Chondrocyte (in vitro differentiated cells): ENCODE data around the gene RNF32. TPM values are rescaled to one million over a fixed set of nuclear protein-coding genes. Genes with fewer than 3 reads are reported as not detected.

Source experiments
- DNase-seq: peaks from one replicate; pipeline ENCODE4 v3.0.0; 2021; ENCODE audit warnings: mixed read lengths, low spot score
- H3K27ac Mint-ChIP-seq: one replicate; pipeline ENCODE4 v1.8.0; 2021; ENCODE audit warnings: mild to moderate bottlenecking, moderate library complexity, mixed read lengths; ENCODE audit not compliant: unreplicated experiment
- H3K27me3 Mint-ChIP-seq: 2 replicates; pipeline ENCODE4 v1.8.0; 2021; ENCODE audit warnings: low read depth, mixed read lengths
- H3K36me3 Mint-ChIP-seq: 2 replicates; pipeline ENCODE4 v1.8.0; 2021; ENCODE audit warnings: low read depth, mixed read lengths
- H3K4me1 Mint-ChIP-seq: 2 replicates; pipeline ENCODE4 v1.8.0; 2021; ENCODE audit warnings: low read depth, mild to moderate bottlenecking, mixed read lengths
- H3K4me3 Mint-ChIP-seq: one replicate; pipeline ENCODE4 v1.8.0; 2021; ENCODE audit warnings: mild to moderate bottlenecking, moderate library complexity, mixed read lengths; ENCODE audit not compliant: unreplicated experiment
- H3K9me3 Mint-ChIP-seq: 2 replicates; pipeline ENCODE4 v1.8.0; 2021; ENCODE audit warnings: low read depth, mixed read lengths
- total RNA-seq: library from RNA; stranded (reverse); gene quantifications from 3 replicates; pipeline ENCODE4 v1.2.1, GENCODE V29; 2021
- TF ChIP-seq, protein P1 (sequence below): fragments of 200-600 bp; sonication (generic); IDR thresholded peaks from 2 replicates; pipeline ENCODE4 v1.5.0; 2021; ENCODE audit warnings: antibody characterized with exemption, mild to moderate bottlenecking, moderate library complexity

Gene RNF32
- total RNA-seq, 1 donor from 2014 or later, result 0.52 TPM

DNA sequence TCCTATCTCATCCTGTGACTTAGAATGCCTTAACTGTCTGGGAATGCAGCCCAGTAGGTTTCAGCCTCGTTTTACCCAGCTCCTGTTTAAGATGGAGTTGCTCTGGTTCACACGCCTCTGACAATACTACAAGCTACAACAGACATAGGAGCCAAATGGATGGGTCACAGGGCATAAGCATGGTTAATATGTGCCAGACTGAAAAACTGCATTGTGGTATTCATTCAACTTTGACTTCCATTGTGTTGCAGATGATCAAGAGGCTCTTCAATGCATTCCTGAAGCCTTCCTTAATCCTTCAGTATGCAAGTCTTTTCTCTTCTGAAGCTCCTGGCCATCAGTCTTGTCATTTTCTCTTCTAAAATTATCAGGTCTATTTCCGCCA lies 20.3 kb upstream of the RNF32 start:
- no peak overlapping the region for H3K4me3 Mint-ChIP-seq
- H3K4me1 Mint-ChIP-seq, result peaks cover 9% of the 10 kb centered on the region
- TF ChIP-seq, protein P1, sequence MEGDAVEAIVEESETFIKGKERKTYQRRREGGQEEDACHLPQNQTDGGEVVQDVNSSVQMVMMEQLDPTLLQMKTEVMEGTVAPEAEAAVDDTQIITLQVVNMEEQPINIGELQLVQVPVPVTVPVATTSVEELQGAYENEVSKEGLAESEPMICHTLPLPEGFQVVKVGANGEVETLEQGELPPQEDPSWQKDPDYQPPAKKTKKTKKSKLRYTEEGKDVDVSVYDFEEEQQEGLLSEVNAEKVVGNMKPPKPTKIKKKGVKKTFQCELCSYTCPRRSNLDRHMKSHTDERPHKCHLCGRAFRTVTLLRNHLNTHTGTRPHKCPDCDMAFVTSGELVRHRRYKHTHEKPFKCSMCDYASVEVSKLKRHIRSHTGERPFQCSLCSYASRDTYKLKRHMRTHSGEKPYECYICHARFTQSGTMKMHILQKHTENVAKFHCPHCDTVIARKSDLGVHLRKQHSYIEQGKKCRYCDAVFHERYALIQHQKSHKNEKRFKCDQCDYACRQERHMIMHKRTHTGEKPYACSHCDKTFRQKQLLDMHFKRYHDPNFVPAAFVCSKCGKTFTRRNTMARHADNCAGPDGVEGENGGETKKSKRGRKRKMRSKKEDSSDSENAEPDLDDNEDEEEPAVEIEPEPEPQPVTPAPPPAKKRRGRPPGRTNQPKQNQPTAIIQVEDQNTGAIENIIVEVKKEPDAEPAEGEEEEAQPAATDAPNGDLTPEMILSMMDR, result no peak
- no peak overlapping the region for H3K27ac Mint-ChIP-seq
- DNase-seq, result no peak
- peaks cover 25% of the 10 kb centered on the region for H3K9me3 Mint-ChIP-seq
- peaks cover 15% of the 10 kb centered on the region for H3K36me3 Mint-ChIP-seq
- peaks cover 8% of the 10 kb centered on the region for H3K27me3 Mint-ChIP-seq

DNA sequence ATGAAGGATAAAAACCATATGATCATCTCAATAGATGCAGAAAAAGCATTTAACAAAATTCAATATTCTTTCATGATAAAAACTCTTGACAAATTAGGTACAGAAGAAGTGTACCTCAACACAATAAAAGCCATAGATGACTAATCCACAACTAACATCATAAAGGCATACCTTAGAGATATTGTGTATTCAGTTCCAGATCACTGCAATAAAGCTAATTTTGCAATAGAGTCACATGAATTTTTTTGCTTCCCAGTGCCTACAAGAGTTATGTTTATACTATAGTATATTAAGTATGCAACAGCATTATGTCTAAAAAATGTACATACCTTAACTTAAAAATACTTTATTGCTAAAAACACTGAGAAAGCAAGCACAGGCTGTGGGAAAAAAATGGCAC lies 18.9 kb upstream of the RNF32 start:
- Mint-ChIP-seq H3K4me1 (peaks cover 6% of the 10 kb centered on the region), H3K27ac (no peak overlapping the region), H3K9me3 (peaks cover 25% of the 10 kb centered on the region), H3K27me3 (peaks cover 8% of the 10 kb centered on the region), H3K36me3 (peaks cover 15% of the 10 kb centered on the region), H3K4me3 (no peak overlapping the region)
- TF ChIP-seq, protein P1, result no peak
- DNase-seq, result no peak

DNA sequence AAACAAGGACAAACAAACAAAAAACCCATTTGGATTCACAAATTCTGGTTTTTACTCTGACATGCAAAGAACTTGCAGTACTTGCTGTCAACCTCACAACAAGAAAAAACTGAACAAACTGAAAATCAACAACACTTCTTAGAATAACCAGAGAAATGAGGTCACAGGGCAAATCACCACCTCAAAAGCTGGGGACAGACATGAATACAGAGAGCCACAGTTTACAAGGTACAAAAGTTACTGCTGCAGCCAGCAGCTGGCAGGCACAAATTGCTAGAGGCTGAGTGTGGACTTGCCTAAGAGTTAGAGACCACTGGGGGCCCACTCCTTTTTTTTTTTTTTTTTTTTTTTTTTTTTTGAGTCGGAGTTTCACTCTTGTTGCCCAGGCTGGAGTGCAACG lies 15.0 kb upstream of the RNF32 start:
- Mint-ChIP-seq H3K9me3 (peaks cover 37% of the 10 kb centered on the region), H3K27ac (no peak overlapping the region), H3K27me3 (no peaks in the 10 kb centered on the region), H3K4me3 (no peak overlapping the region), H3K36me3 (peaks cover 14% of the 10 kb centered on the region), H3K4me1 (no peaks in the 10 kb centered on the region)
- TF ChIP-seq, protein P1, result no peak
- no peak for DNase-seq

DNA sequence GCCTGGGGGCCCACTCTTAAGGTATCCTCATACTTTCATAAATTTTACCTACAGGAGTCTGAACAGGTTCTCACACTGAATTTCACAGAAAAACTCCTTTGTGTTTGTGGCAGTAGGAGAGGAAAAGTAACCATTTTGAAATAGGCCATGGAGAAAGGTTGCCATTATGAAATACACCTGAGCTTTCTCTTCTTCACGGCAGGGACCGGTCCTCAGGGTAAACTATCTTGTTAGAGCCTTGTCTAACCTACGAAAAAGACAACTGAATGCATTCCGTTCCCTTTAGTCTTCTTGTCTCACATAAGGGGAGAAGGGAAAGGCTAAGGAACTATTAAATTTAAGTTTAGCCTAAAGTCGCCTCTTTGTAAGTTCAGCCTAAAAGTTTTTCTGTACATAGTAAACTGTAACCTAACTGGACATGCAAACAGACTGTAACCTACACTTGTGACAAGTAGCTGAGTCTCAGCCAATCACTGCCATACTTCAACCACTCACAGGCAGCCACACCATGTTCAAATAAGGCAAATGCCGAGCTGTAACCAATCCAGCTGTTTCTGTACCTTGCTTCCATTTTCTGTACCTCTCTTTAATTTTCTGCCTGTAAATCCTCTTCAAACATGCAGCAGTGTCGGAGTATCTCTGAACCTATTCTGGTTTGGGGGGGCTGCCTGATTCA lies 14.2 kb upstream of the RNF32 start:
- H3K36me3 Mint-ChIP-seq, result peaks cover 9% of the 10 kb centered on the region
- TF ChIP-seq, protein P1, result no peak
- H3K27ac Mint-ChIP-seq, result no peak overlapping the region
- no peaks in the 10 kb centered on the region for H3K4me1 Mint-ChIP-seq
- peaks cover 32% of the 10 kb centered on the region for H3K9me3 Mint-ChIP-seq
- H3K4me3 Mint-ChIP-seq, result no peak overlapping the region
- no peak for DNase-seq
- no peaks in the 10 kb centered on the region for H3K27me3 Mint-ChIP-seq

DNA sequence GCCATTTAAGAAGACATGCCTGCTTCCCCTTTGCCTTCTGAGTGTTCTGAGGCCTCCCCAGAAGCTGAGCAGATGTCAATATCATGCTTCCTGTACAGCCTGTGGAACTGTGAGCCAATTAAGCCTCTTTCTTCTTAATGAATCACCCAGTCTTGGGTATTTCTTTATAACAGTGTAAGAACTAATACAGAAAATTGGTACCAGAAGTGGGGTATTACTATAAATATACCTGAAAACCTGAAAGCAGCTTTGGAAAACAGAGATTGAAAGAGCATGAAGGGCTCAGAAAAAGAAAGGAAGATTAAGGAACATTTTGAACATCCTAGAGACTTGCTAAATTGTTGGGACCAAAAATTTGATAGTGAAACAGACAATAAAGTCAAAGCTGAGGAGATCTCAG lies 12.0 kb upstream of the RNF32 start:
- Mint-ChIP-seq H3K36me3 (no peaks in the 10 kb centered on the region), H3K4me1 (no peaks in the 10 kb centered on the region), H3K27me3 (no peaks in the 10 kb centered on the region), H3K9me3 (peaks cover 18% of the 10 kb centered on the region), H3K27ac (no peak overlapping the region), H3K4me3 (no peak overlapping the region)
- DNase-seq, result no peak
- TF ChIP-seq, protein P1, result no peak
